Lower leg skin (tissue), 4 donors: ENCODE data around the gene ANGPT4. TPM values are rescaled to one million over a fixed set of nuclear protein-coding genes. Genes with fewer than 3 reads are reported as not detected.

Experiments
- DNase-seq, 2 donors: peaks; one replicate each; pipeline ENCODE4 v3.0.0-alpha.2; 2019; ENCODE audit warnings: low spot score in 2 of 2
- H3K4me3 ChIP-seq: fragments of 200-600 bp; sonication (generic); 2 replicates; pipeline ENCODE4 v1.5.1; 2017; ENCODE audit warnings: mild to moderate bottlenecking, low read depth; ENCODE audit not compliant: poor library complexity, severe bottlenecking
- CTCF ChIP-seq, 3 donors: fragments of 450-650 bp; IDR thresholded peaks; one replicate each; pipeline ENCODE4 v1.5.1; 2016; ENCODE audit warnings: antibody characterized with exemption in 3 of 3, mild to moderate bottlenecking in 3 of 3, moderate library complexity in 2 of 3
- POLR2A ChIP-seq, 2 donors: fragments of 450-650 bp; IDR thresholded peaks; one replicate each; pipeline ENCODE4 v1.6.1; 2016 to 2017; ENCODE audit warnings: antibody characterized with exemption in 2 of 2, mild to moderate bottlenecking in 1 of 2, moderate library complexity in 1 of 2
- WGBS, 2 donors: methylation state at CpG; one replicate each; pipeline ENCODE4 v1.1.5; 2018; 5-methylcytosine and 5-hydroxymethylcytosine counted together
- intact Hi-C: fragments of 100-400 bp; cut with DNase I; formaldehyde crosslinking; loops from one replicate; pipeline ENCODE4 v1.15.0; 2023; ENCODE audit warnings: low total_unique reads
- total RNA-seq, 4 donors: library from RNA; depleted of rRNA; stranded (reverse); fragments of >200 nt; gene quantifications; one replicate each; pipeline ENCODE4 v1.1.0, GENCODE V29; 2016

Gene ANGPT4
- total RNA-seq, 4 donors from 2014 or later = 0.80 to 4.2 (median 1.7) TPM

- H3K4me3 ChIP-seq = no peak overlapping the region
- intact Hi-C loops = no loop called here
- no peak for DNase-seq
- TF ChIP-seq CTCF (IDR thresholded peaks at IDR 0.05) (no peak), POLR2A (IDR thresholded peaks at IDR 0.05) (no peak)
- 51 to 62% methylated on average over 9 of the region's 9 CpGs for WGBS, 2 donors
Observed at GRCh38 chr20:843912-844311, 72.2 kb downstream of the ANGPT4 start.

- no peak overlapping the region for H3K4me3 ChIP-seq
- TF ChIP-seq POLR2A (IDR thresholded peaks at IDR 0.05) (no peak), CTCF (IDR thresholded peaks at IDR 0.05) (no peak)
- WGBS, 2 donors = 43 to 48% methylated on average over 2 of the region's 2 CpGs
- intact Hi-C loops = no loop called here
- no peak for DNase-seq
Observed at GRCh38 chr20:842547-842940, 73.6 kb downstream of the ANGPT4 start.

GRCh38 chr20:841568-842546, 74.3 kb downstream of the ANGPT4 start:
- TF ChIP-seq CTCF (IDR thresholded peaks at IDR 0.05) (no peak), POLR2A (IDR thresholded peaks at IDR 0.05) (no peak)
- DNase-seq = peak; percentile 57 to 88
- intact Hi-C loops = no loop called here
- peak overlapping the region; percentile 36 for H3K4me3 ChIP-seq
- 30 to 37% methylated on average over 40 to 41 of the region's 62 CpGs for WGBS, 2 donors

- peak overlapping the region; percentile 36 for H3K4me3 ChIP-seq
- intact Hi-C loops = no loop called here
- TF ChIP-seq POLR2A (IDR thresholded peaks at IDR 0.05) = no peak
- DNase-seq = no peak
- WGBS, 2 donors = 19 to 27% methylated on average over 24 to 28 of the region's 59 CpGs
Observed at GRCh38 chr20:840858-841567, 75.1 kb downstream of the ANGPT4 start.

- intact Hi-C loops = no loop called here
- TF ChIP-seq POLR2A (IDR thresholded peaks at IDR 0.05) (no peak), CTCF (IDR thresholded peaks at IDR 0.05) (no peak)
- WGBS, 2 donors = 84 to 86% methylated on average over 7 of the region's 7 CpGs
- DNase-seq = no peak
- H3K4me3 ChIP-seq = no peak overlapping the region
Observed at GRCh38 chr20:840503-840857, 75.7 kb downstream of the ANGPT4 start.

GRCh38 chr20:839626-840025, 76.5 kb downstream of the ANGPT4 start:
- no peak for DNase-seq
- 93 to 95% methylated on average over 11 of the region's 11 CpGs for WGBS, 2 donors
- intact Hi-C loops = no loop called here
- TF ChIP-seq POLR2A (IDR thresholded peaks at IDR 0.05) = no peak
- TF ChIP-seq CTCF (IDR thresholded peaks at IDR 0.05) = no peak
- H3K4me3 ChIP-seq = no peak overlapping the region
